ENCODE results near the gene TMEM31. TPM values are rescaled to one million over a fixed set of nuclear protein-coding genes. Genes with fewer than 3 reads are reported as not detected.
"Not testable (repeated sequence)": the region's sequence is repeated elsewhere in the genome, so short reads cannot be mapped to it uniquely, and the experiment has no call there.

TMEM31 gene
- polyA plus RNA-seq, 2 donors: 0.05 TPM; not detected in 1

DNA sequence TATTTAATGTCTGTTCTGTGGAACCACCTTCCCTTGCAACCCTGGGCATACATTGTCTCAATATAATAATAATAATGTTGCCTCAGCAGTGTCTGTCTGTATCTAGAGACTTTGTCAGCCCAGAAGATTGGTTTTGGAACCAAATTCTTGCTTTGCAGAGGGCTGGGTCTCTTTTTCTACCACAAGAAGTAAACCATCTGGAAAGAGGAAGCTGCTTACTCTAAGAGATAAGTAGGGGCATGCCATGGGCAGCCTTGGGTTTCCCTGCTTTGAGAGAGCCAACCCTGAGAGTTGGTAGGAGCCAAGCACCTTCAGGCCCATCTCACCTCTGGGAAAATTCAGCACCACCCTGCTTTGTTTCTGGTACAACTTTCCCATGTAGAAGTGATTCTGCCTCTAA, 27.0 kb downstream of the TMEM31 start:
- no peaks in the 10 kb centered on the region for H3K27me3 ChIP-seq (ENCODE audit: control insufficient read depth in 1 of 2, insufficient read depth in 2 of 2, low read length in 2 of 2)
- H3K36me3 ChIP-seq (ENCODE audit: control insufficient read depth in 2 of 2, insufficient read depth in 2 of 2, low read length in 1 of 2): no peaks in the 10 kb centered on the region
- H3K4me3 ChIP-seq (ENCODE audit: low read depth in 1 of 2, low read length in 2 of 2): no peak overlapping the region
- H3K4me1 ChIP-seq (ENCODE audit: control insufficient read depth in 2 of 2, insufficient read depth in 2 of 2, low read length in 1 of 2): no peaks in the 10 kb centered on the region
- no peaks in the 10 kb centered on the region for H3K9me3 ChIP-seq (ENCODE audit: control insufficient read depth in 2 of 2, insufficient read depth in 1 of 2, low read depth in 1 of 2, low read length in 1 of 2)
- H3K27ac ChIP-seq (ENCODE audit: low read depth in 2 of 2, low read length in 1 of 2): no peak overlapping the region

DNA sequence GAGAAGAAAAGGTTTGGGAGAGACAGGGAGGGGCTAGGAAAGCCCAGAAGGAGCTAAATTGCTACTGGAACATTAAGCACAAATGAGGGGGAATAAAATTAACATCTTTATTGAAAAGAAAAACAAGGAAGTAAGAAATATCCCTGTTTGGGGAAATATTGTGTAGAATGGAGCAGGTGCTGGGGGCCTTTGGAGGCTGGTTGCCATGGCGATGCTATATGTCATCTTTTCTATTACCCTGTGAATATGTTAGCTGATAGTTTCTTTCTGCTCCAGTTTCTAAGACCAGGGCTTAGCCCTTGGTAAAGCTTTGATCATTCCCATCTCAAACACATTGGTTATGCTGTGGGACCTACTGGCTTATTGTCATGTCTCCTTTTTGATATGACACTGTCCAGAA, 28.7 kb downstream of the TMEM31 start:
- no peak overlapping the region for H3K27ac ChIP-seq (ENCODE audit: low read depth in 2 of 2, low read length in 1 of 2)
- WGBS, 2 donors: 91 to 97% methylated on average over 1 of the region's 1 CpG
- no peak overlapping the region for H3K4me3 ChIP-seq (ENCODE audit: low read depth in 1 of 2, low read length in 2 of 2)
- no peaks in the 10 kb centered on the region for H3K9me3 ChIP-seq (ENCODE audit: control insufficient read depth in 2 of 2, insufficient read depth in 1 of 2, low read depth in 1 of 2, low read length in 1 of 2)
- no peaks in the 10 kb centered on the region for H3K36me3 ChIP-seq (ENCODE audit: control insufficient read depth in 2 of 2, insufficient read depth in 2 of 2, low read length in 1 of 2)
- no peaks in the 10 kb centered on the region for H3K27me3 ChIP-seq (ENCODE audit: control insufficient read depth in 1 of 2, insufficient read depth in 2 of 2, low read length in 2 of 2)
- H3K4me1 ChIP-seq (ENCODE audit: control insufficient read depth in 2 of 2, insufficient read depth in 2 of 2, low read length in 1 of 2): no peaks in the 10 kb centered on the region

DNA sequence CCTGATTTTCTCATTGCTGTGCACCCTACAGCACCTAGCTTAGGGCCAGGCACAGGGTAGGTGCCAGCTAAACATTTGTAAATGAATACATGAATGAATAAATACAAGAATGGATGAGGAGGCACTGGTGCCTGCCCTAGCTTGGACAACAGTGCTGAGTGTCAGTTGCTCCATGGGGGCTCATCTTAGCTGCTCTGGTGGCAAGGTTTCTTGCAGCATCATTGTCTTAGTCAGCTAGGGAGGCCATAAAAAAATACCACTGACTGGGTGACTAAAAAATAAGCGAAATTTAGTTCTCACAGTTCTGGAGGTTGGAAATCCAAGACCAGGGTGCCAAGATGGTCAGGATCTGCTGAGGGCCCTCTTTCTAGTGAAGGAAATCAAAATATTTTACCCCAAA, 31.2 kb downstream of the TMEM31 start:
- H3K4me3 ChIP-seq (ENCODE audit: low read depth in 1 of 2, low read length in 2 of 2): no peak overlapping the region
- no peaks in the 10 kb centered on the region for H3K9me3 ChIP-seq (ENCODE audit: control insufficient read depth in 2 of 2, insufficient read depth in 1 of 2, low read depth in 1 of 2, low read length in 1 of 2)
- H3K27ac ChIP-seq (ENCODE audit: low read depth in 2 of 2, low read length in 1 of 2): no peak overlapping the region
- WGBS, 2 donors: 54 to 83% methylated on average over 1 of the region's 1 CpG
- H3K4me1 ChIP-seq (ENCODE audit: control insufficient read depth in 2 of 2, insufficient read depth in 2 of 2, low read length in 1 of 2): no peaks in the 10 kb centered on the region
- no peaks in the 10 kb centered on the region for H3K36me3 ChIP-seq (ENCODE audit: control insufficient read depth in 2 of 2, insufficient read depth in 2 of 2, low read length in 1 of 2)
- H3K27me3 ChIP-seq (ENCODE audit: control insufficient read depth in 1 of 2, insufficient read depth in 2 of 2, low read length in 2 of 2): no peaks in the 10 kb centered on the region

DNA sequence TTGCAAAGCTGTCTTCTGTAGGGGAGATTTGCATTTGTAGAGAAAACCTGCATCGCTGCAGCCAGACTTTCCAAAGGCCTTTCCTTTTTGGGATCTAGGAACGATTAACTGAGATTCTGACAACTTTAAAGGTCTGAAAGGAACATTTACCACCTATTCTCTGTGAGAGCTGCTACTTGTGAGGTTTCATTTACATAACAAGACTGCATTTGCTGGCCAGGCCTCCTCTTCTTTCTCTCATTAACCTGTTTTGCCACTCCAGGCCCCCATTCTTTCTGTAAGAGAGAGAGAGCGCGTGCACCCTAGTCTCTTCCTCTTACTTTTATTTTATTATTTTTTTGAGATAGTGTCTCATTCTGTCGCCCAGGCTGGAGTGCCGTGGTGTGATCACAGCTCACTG, 31.6 kb downstream of the TMEM31 start:
- Histone ChIP-seq H3K27me3 (ENCODE audit: control insufficient read depth in 1 of 2, insufficient read depth in 2 of 2, low read length in 2 of 2) (peaks cover 0 to 3% of the 10 kb centered on the region in 2 donors), H3K27ac (ENCODE audit: low read depth in 2 of 2, low read length in 1 of 2) (no peak overlapping the region), H3K9me3 (ENCODE audit: control insufficient read depth in 2 of 2, insufficient read depth in 1 of 2, low read depth in 1 of 2, low read length in 1 of 2) (no peaks in the 10 kb centered on the region), H3K36me3 (ENCODE audit: control insufficient read depth in 2 of 2, insufficient read depth in 2 of 2, low read length in 1 of 2) (no peaks in the 10 kb centered on the region), H3K4me3 (ENCODE audit: low read depth in 1 of 2, low read length in 2 of 2) (no peak overlapping the region), H3K4me1 (ENCODE audit: control insufficient read depth in 2 of 2, insufficient read depth in 2 of 2, low read length in 1 of 2) (no peaks in the 10 kb centered on the region)
- 67 to 89% methylated on average over 6 of the region's 6 CpGs for WGBS, 2 donors

DNA sequence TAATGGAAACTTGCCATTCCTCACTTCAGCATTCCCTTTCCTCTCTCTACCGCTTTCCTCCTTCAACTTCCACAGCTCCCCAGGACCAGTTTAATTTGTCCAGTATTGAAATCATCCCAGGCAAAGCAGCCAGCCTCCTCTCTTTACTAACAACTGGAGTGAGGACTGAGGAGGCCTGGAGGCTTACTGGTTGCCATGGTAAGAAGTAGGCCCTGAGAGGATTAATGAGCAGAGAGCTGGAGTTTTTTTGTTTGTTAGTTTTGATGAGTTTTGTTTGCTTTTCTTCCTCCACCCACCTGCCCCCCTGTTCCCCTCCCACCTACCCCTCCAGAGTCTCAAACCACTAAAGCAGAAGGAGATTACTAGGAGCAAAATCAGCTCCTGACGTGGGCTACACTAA, 36.5 kb downstream of the TMEM31 start:
- Histone ChIP-seq H3K36me3 (ENCODE audit: control insufficient read depth in 2 of 2, insufficient read depth in 2 of 2, low read length in 1 of 2) (no peaks in the 10 kb centered on the region), H3K4me3 (ENCODE audit: low read depth in 1 of 2, low read length in 2 of 2) (no peak overlapping the region), H3K27ac (ENCODE audit: low read depth in 2 of 2, low read length in 1 of 2) (no peak overlapping the region), H3K4me1 (ENCODE audit: control insufficient read depth in 2 of 2, insufficient read depth in 2 of 2, low read length in 1 of 2) (no peaks in the 10 kb centered on the region), H3K27me3 (ENCODE audit: control insufficient read depth in 1 of 2, insufficient read depth in 2 of 2, low read length in 2 of 2) (peaks cover 0 to 3% of the 10 kb centered on the region in 2 donors), H3K9me3 (ENCODE audit: control insufficient read depth in 2 of 2, insufficient read depth in 1 of 2, low read depth in 1 of 2, low read length in 1 of 2) (no peaks in the 10 kb centered on the region)
- 66 to 89% methylated on average over 2 of the region's 2 CpGs for WGBS, 2 donors

DNA sequence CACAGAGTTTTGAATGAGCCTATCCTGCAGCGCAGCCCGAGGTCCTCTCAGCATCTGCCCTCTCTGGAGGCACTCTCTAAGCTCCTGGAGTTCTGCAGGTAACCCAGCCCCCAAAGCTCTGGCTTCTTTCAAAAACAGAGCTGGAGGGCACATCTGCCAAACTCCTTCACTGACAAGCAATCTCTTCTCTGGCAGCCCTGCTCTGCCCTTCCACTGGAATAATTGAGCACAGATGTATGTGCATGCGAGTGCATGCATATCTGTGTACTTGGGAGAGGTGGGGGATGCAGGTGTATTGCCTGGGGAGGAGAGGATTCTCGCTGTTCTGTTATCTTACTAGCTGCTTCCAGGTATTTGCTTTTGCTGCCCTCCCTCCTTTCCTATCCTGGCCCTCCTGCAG, 43.7 kb downstream of the TMEM31 start:
- 39 to 64% methylated on average over 4 of the region's 4 CpGs for WGBS, 2 donors
- Histone ChIP-seq H3K36me3 (ENCODE audit: control insufficient read depth in 2 of 2, insufficient read depth in 2 of 2, low read length in 1 of 2) (no peaks in the 10 kb centered on the region), H3K4me1 (ENCODE audit: control insufficient read depth in 2 of 2, insufficient read depth in 2 of 2, low read length in 1 of 2) (no peaks in the 10 kb centered on the region), H3K27ac (ENCODE audit: low read depth in 2 of 2, low read length in 1 of 2) (no peak overlapping the region), H3K9me3 (ENCODE audit: control insufficient read depth in 2 of 2, insufficient read depth in 1 of 2, low read depth in 1 of 2, low read length in 1 of 2) (peaks cover 0 to 2% of the 10 kb centered on the region in 2 donors), H3K4me3 (ENCODE audit: low read depth in 1 of 2, low read length in 2 of 2) (no peak overlapping the region), H3K27me3 (ENCODE audit: control insufficient read depth in 1 of 2, insufficient read depth in 2 of 2, low read length in 2 of 2) (peaks cover 0 to 3% of the 10 kb centered on the region in 2 donors)

DNA sequence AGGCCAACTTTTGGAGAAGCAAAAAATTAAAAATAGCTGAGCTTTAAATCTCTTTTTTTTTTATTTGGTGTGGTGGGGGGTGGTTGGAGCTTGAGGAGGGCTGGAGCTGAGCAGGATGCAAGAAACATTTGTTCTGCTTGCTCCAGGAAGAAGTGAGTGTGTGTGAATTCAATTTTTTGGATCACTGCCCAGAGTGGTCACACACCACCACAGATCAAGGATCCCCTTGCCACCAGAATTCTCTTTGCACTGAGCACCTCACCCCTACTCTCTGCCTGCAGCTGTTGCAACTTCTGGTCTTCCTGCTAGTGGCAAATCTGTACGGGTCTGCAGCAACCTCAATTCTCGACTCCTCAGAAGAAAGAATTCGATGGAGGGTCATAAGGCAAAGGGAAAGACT, 46.0 kb downstream of the TMEM31 start:
- H3K27ac ChIP-seq (ENCODE audit: low read depth in 2 of 2, low read length in 1 of 2): no peak overlapping the region
- H3K27me3 ChIP-seq (ENCODE audit: control insufficient read depth in 1 of 2, insufficient read depth in 2 of 2, low read length in 2 of 2): peaks cover 0 to 3% of the 10 kb centered on the region in 2 donors
- H3K9me3 ChIP-seq (ENCODE audit: control insufficient read depth in 2 of 2, insufficient read depth in 1 of 2, low read depth in 1 of 2, low read length in 1 of 2): peaks cover 0 to 2% of the 10 kb centered on the region in 2 donors
- H3K4me3 ChIP-seq (ENCODE audit: low read depth in 1 of 2, low read length in 2 of 2): no peak overlapping the region
- 64 to 73% methylated on average over 3 of the region's 3 CpGs for WGBS, 2 donors
- no peaks in the 10 kb centered on the region for H3K36me3 ChIP-seq (ENCODE audit: control insufficient read depth in 2 of 2, insufficient read depth in 2 of 2, low read length in 1 of 2)
- H3K4me1 ChIP-seq (ENCODE audit: control insufficient read depth in 2 of 2, insufficient read depth in 2 of 2, low read length in 1 of 2): no peaks in the 10 kb centered on the region

DNA sequence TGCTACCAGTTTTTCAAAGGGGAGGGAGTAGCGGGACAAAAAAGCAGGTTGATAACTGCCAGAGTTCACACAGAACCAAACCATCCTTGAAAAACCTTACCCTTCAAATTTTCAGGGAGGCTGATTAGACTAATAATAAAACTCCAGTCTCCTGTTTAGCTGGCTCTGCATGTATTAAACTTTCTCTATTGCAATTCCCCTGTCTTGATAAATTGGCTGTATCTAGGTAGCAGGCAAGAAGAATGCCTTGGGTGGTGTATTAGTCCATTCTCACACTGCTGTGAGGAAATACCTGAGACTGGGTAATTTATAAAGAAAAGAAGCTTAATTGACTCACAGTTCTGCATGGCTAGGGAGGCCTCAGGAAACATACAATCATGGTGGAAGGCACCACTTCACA, 47.8 kb downstream of the TMEM31 start:
- H3K36me3 ChIP-seq (ENCODE audit: control insufficient read depth in 2 of 2, insufficient read depth in 2 of 2, low read length in 1 of 2): no peaks in the 10 kb centered on the region
- H3K27ac ChIP-seq (ENCODE audit: low read depth in 2 of 2, low read length in 1 of 2): no peak overlapping the region
- H3K9me3 ChIP-seq (ENCODE audit: control insufficient read depth in 2 of 2, insufficient read depth in 1 of 2, low read depth in 1 of 2, low read length in 1 of 2): peaks cover 0 to 2% of the 10 kb centered on the region in 2 donors
- H3K4me1 ChIP-seq (ENCODE audit: control insufficient read depth in 2 of 2, insufficient read depth in 2 of 2, low read length in 1 of 2): no peaks in the 10 kb centered on the region
- peaks cover 0 to 3% of the 10 kb centered on the region in 2 donors for H3K27me3 ChIP-seq (ENCODE audit: control insufficient read depth in 1 of 2, insufficient read depth in 2 of 2, low read length in 2 of 2)
- H3K4me3 ChIP-seq (ENCODE audit: low read depth in 1 of 2, low read length in 2 of 2): no peak overlapping the region
- WGBS, 2 donors: 95 to 100% methylated on average over 1 of the region's 1 CpG

DNA sequence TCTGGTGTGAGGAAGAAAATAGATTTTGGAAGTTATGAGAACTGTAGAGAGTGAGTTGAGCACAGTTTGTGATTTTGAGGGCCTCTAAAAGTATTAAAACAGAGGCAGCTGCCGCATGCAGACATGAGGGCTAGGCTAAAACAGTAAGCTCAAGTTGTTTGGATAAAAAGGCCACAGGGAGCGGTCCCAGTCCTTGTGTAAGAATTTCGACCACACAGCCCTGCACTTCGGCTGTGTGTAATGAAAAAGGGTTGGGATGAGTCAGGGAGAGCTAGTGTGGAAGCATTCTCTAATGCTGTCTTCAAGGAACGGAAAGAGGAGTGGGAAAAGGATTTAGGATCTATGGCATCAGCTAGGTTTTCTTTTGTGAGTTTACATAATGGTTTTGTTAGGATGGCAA, 52.8 kb downstream of the TMEM31 start:
- H3K4me3 ChIP-seq (ENCODE audit: low read depth in 1 of 2, low read length in 2 of 2); H3K9me3 ChIP-seq (ENCODE audit: control insufficient read depth in 2 of 2, insufficient read depth in 1 of 2, low read depth in 1 of 2, low read length in 1 of 2); H3K4me1 ChIP-seq (ENCODE audit: control insufficient read depth in 2 of 2, insufficient read depth in 2 of 2, low read length in 1 of 2); H3K27me3 ChIP-seq (ENCODE audit: control insufficient read depth in 1 of 2, insufficient read depth in 2 of 2, low read length in 2 of 2); H3K27ac ChIP-seq (ENCODE audit: low read depth in 2 of 2, low read length in 1 of 2); H3K36me3 ChIP-seq (ENCODE audit: control insufficient read depth in 2 of 2, insufficient read depth in 2 of 2, low read length in 1 of 2): not testable (repeated sequence)
- 79% methylated on average over 5 of the region's 5 CpGs for WGBS, 2 donors

Data from esophagus (tissue), 2 donors.